ENCODE results near the gene NAGPA. TPM values are rescaled to one million over a fixed set of nuclear protein-coding genes. Genes with fewer than 3 reads are reported as not detected.
A peak's percentile ranks its signal among the peaks of the same experiment; 100 is the strongest.

NAGPA gene
- total and polyA plus RNA-seq, 2 of the 13 experiments (the other 11 are each of a cell fraction or from before 2014, with no cell fraction given): 27.1 to 60.3 TPM

- TF ChIP-seq RNF219 (CRISPR knock-in tag; IDR thresholded peaks at IDR 0.05): no peak
- TF ChIP-seq KLF15 (CRISPR knock-in tag; IDR thresholded peaks at IDR 0.05; ENCODE audit: borderline replicate concordance): no peak
- no peak for TF ChIP-seq RXRB (CRISPR knock-in tag; IDR thresholded peaks at IDR 0.05; ENCODE audit: borderline replicate concordance)
- TF ChIP-seq ZNF547 (CRISPR knock-in tag; IDR thresholded peaks at IDR 0.05): no peak
- TF ChIP-seq JARID2 (CRISPR knock-in tag; IDR thresholded peaks at IDR 0.05; ENCODE audit: insufficient replicate concordance): no peak
- TF ChIP-seq AHDC1 (CRISPR knock-in tag; IDR thresholded peaks at IDR 0.05; ENCODE audit: borderline replicate concordance): no peak
- TF ChIP-seq HOMEZ (CRISPR knock-in tag; IDR thresholded peaks at IDR 0.05; ENCODE audit: low read depth): no peak
- no peak for TF ChIP-seq ZFP62 (CRISPR knock-in tag; IDR thresholded peaks at IDR 0.05)
- no peak for TF ChIP-seq TRIM22 (IDR thresholded peaks at IDR 0.05)
- no peak for TF ChIP-seq SIN3A (IDR thresholded peaks at IDR 0.05; ENCODE audit: borderline replicate concordance, low read depth, low read length)
- TF ChIP-seq TAF1 (CRISPR knock-in tag; IDR thresholded peaks at IDR 0.05): no peak
- TF ChIP-seq ZNF552 (CRISPR knock-in tag; IDR thresholded peaks at IDR 0.05; ENCODE audit: borderline replicate concordance): 0 out of 2 replicates have a peak, but pooled peaks have one; percentile 49
- no peak for TF ChIP-seq EP300 (IDR thresholded peaks at IDR 0.05; ENCODE audit: low read depth in 2 of 2, low read length in 2 of 2)
- TF ChIP-seq EP300 (CRISPR knock-in tag; IDR thresholded peaks at IDR 0.05; ENCODE audit: borderline replicate concordance): no peak
- no peak for TF ChIP-seq ZFP90 (CRISPR knock-in tag; IDR thresholded peaks at IDR 0.05; ENCODE audit: borderline replicate concordance)
- TF ChIP-seq ZMAT3 (CRISPR knock-in tag; conservative IDR thresholded peaks at IDR 0.05): no peak
Observed at GRCh38 chr16:5010576-5011329, 23.0 kb downstream of the NAGPA start (continued).

All from HepG2 (cell line).